Activated T-cell treated with anti-CD3 and anti-CD28 coated beads, Interleukin-2, amount 50 U/mL, for 4 hours (primary cell): ENCODE data around the gene ZNF234. TPM values are rescaled to one million over a fixed set of nuclear protein-coding genes. Genes with fewer than 3 reads are reported as not detected.
A peak's percentile ranks its signal among the peaks of the same experiment; 100 is the strongest.

ENCODE experiments used
- ATAC-seq, 2 donors: fragments of 200-7000 bp; cut with Tn5 transposase; one replicate each; pipeline ENCODE4 v1.10.0; 2021
- DNase-seq: peaks from one replicate; pipeline ENCODE4 v3.0.0-alpha.2; 2020
- H3K27me3 Mint-ChIP-seq: one replicate; pipeline ENCODE4 v1.8.0; 2021; ENCODE audit warnings: low read depth, mixed read lengths
- H3K36me3 Mint-ChIP-seq: one replicate; pipeline ENCODE4 v1.8.0; 2022; ENCODE audit warnings: mixed read lengths; ENCODE audit not compliant: insufficient read depth
- H3K4me1 Mint-ChIP-seq: one replicate; pipeline ENCODE4 v1.8.0; 2021; ENCODE audit warnings: low read depth, mixed read lengths
- H3K4me3 Mint-ChIP-seq: one replicate; pipeline ENCODE4 v1.8.0; 2021; ENCODE audit warnings: mild to moderate bottlenecking, moderate library complexity, mixed read lengths
- H3K9me3 Mint-ChIP-seq: one replicate; pipeline ENCODE4 v1.8.0; 2021; ENCODE audit warnings: mixed read lengths
- total RNA-seq, 3 donors: library from RNA; stranded (reverse); gene quantifications; one replicate each; pipeline ENCODE4 v1.2.1, GENCODE V29; 2021

Gene ZNF234
- total RNA-seq, 3 donors from 2014 or later, result 3.5 to 5.3 (median 5.2) TPM

- H3K4me3 Mint-ChIP-seq, result no peak overlapping the region
- DNase-seq, result no peak
- peaks cover 16% of the 10 kb centered on the region for H3K27me3 Mint-ChIP-seq
- peaks cover 12% of the 10 kb centered on the region for H3K4me1 Mint-ChIP-seq
- H3K9me3 Mint-ChIP-seq, result peaks cover 26% of the 10 kb centered on the region
- no peak for ATAC-seq
- H3K36me3 Mint-ChIP-seq, result peaks cover 11% of the 10 kb centered on the region
These were observed 63.4 kb downstream of the ZNF234 start for GRCh38 chr19:44204772-44205171.

GRCh38 chr19:44207126-44207803, 65.9 kb downstream of the ZNF234 start:
- Mint-ChIP-seq H3K4me1 (peaks cover 12% of the 10 kb centered on the region), H3K4me3 (peak overlapping the region; percentile 90), H3K27me3 (peaks cover 14% of the 10 kb centered on the region), H3K36me3 (peaks cover 11% of the 10 kb centered on the region), H3K9me3 (peaks cover 22% of the 10 kb centered on the region)
- DNase-seq, result peak; percentile 67
- peak; percentile 99 for ATAC-seq

Other genes with a start within 250 kb of the ZNF234 start
- gene ZNF45, start 206.3 kb upstream of the ZNF234 start, total RNA-seq, result 1 to 10 TPM; 5.4 to 7.2 (median 5.7) TPM
- gene ZNF221, start 190.3 kb upstream of the ZNF234 start, total RNA-seq, result under 1 TPM; 0.28 to 0.95 (median 0.63) TPM
- gene ZNF155, start 157.4 kb upstream of the ZNF234 start, total RNA-seq, result 1 to 10 TPM; 2.4 to 4.2 (median 3.7) TPM
- 1 to 10 TPM; 1.1 to 1.9 (median 1.8) TPM for gene ZNF230, start 138.6 kb upstream of the ZNF234 start, total RNA-seq
- 1 to 10 TPM in 1 of 3 donors, under 1 TPM in 2; 0.40 to 1.4 (median 0.87) TPM for gene ZNF222, start 116.2 kb upstream of the ZNF234 start, total RNA-seq
- gene ZNF223, start 89.5 kb upstream of the ZNF234 start, total RNA-seq, result 1 to 10 TPM in 1 of 3 donors, under 1 TPM in 2; 0.50 to 1.1 (median 0.71) TPM
- gene ZNF284, start 69.4 kb upstream of the ZNF234 start, total RNA-seq, result 1 to 10 TPM; 1.3 to 1.5 (median 1.4) TPM
- 1 to 10 TPM; 8.2 to 9.4 (median 8.6) TPM for gene ZNF224, start 47.2 kb upstream of the ZNF234 start, total RNA-seq
- gene ZNF225, start 28.2 kb upstream of the ZNF234 start, total RNA-seq, result 1 to 10 TPM; 1.2 to 2.4 (median 1.4) TPM
- gene ZNF226, start 23.5 kb downstream of the ZNF234 start, total RNA-seq, result 1 to 10 TPM; 5.2 to 9.7 (median 5.7) TPM
- gene ZNF227, start 71.0 kb downstream of the ZNF234 start, total RNA-seq, result 10 to 100 TPM; 12.5 to 15.3 (median 12.8) TPM
- gene ZNF233, start 118.3 kb downstream of the ZNF234 start, total RNA-seq, result not detected
- gene ZNF235, start 163.5 kb downstream of the ZNF234 start, total RNA-seq, result 1 to 10 TPM in 2 of 3 donors, under 1 TPM in 1; 0.99 to 2.4 (median 1.6) TPM
- gene ZNF112, start 215.1 kb downstream of the ZNF234 start, total RNA-seq, result under 1 TPM in 1 of 3 donors, not detected in 2; 0.53 TPM